ENCODE measurements around the gene PHF2. TPM values are rescaled to one million over a fixed set of nuclear protein-coding genes. Genes with fewer than 3 reads are reported as not detected.

The PHF2 gene
- total and polyA plus RNA-seq, 9 of the 15 experiments (the other 6 are each of a cell fraction or from before 2014, with no cell fraction given): 0.37 to 14.4 (median 8.1) TPM

DNA sequence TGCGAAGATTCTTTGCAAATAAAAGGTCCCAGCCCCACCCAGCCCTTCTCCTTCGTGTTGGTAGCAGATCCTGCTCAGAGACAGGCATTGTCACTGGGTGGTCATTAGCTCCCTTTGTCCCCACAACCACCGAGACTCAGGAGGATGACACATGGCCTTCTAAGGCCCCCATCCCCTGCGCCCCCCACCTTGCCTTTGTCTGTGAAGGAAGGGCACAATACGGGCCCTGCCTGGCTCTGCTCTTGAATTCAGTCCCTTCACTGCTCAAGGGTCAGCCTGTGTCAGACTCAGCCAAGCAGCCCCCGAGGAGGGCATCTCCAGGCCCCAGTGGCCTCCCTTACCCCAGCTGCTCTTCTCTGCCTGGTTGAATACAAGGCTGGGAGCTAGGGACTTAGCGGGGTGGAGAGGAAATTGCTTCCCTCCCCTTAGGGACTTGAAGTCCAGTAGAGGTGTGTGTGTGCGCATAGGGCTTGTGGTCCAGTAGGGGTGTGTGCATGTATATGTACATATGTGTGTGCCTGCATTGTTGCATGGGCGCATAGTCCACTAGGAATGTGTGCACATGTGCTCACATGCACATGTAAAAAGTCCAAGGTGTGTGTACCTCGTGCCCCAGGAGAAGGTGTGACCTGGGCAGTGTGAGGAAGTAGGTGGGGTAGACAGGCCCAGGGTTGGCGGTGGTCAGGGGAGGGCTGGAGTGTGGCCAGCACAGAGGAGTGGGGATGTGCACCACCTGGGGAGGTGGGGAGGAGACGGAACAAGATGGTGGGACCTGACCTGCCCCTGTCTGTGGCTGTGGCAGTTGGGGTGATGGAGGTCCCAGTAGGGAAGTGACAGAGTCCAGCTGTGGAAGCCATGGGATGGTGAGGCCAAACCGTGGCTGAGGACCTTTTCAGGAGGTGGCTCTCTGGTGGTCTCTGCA is 59.1 kb downstream of the PHF2 start:
- WGBS (ENCODE audit: insufficient coverage, low coverage, missing lambda C conversion rate): 78% methylated on average over 13 of the region's 13 CpGs
- no peak for ATAC-seq
- in situ Hi-C loops (cut with MboI) (no loop called here), intact Hi-C loops (cut with micrococcal nuclease) (no loop called here)
- H4K20me1 ChIP-seq (replicated peaks; ENCODE audit: control insufficient read depth, insufficient read depth, low read length): no peaks in the 10 kb centered on the region
- FAIRE-seq: no peak
- no peak overlapping the region for H3K4me2 ChIP-seq (ENCODE audit: insufficient read depth, low read length)
- ChIA-PET CTCF (ENCODE audit: low intra/inter-chr PET ratio) (no interaction called here), POLR2A (interaction anchor here (1.2 kb wide), 1 partner anchor 20 kb away, joined by 3 read pairs; no protein-coding TSS in a partner anchor)
- H3K79me2 ChIP-seq (ENCODE audit: control insufficient read depth, insufficient read depth, low read length): no peaks in the 10 kb centered on the region
- no peak for TF ChIP-seq HSF4 (CRISPR knock-in tag; IDR thresholded peaks at IDR 0.05; ENCODE audit: borderline replicate concordance)
- TF ChIP-seq USF1 (CRISPR knock-in tag; IDR thresholded peaks at IDR 0.05): no peak
- no peak for TF ChIP-seq TCFL5 (CRISPR knock-in tag; conservative IDR thresholded peaks at IDR 0.05)
- TF ChIP-seq SMAD2 (IDR thresholded peaks at IDR 0.05; ENCODE audit: low read depth, low read length): no peak
- no peak for TF ChIP-seq NFRKB (IDR thresholded peaks at IDR 0.05; ENCODE audit: low read depth)
- no peak for TF ChIP-seq ZNF445 (CRISPR knock-in tag; IDR thresholded peaks at IDR 0.05; ENCODE audit: low read depth)
- no peak for TF ChIP-seq TOE1 (IDR thresholded peaks at IDR 0.05; ENCODE audit: borderline replicate concordance)
- no peak for TF ChIP-seq TOE1 (CRISPR knock-in tag; IDR thresholded peaks at IDR 0.05; ENCODE audit: borderline replicate concordance, low read depth)
- TF ChIP-seq HNRNPK (IDR thresholded peaks at IDR 0.05; ENCODE audit: low read depth, low read length, poor library complexity, severe bottlenecking): no peak
- no peak for TF ChIP-seq ZKSCAN8 (CRISPR knock-in tag; IDR thresholded peaks at IDR 0.05)
- H3K9me3 ChIP-seq (replicated peaks; ENCODE audit: control insufficient read depth, insufficient read depth, low read depth, low read length): peaks cover 6% of the 10 kb centered on the region
- no peaks in the 10 kb centered on the region for H3K27me3 ChIP-seq (ENCODE audit: control insufficient read depth in 2 of 2, insufficient read depth in 2 of 2, low read length in 2 of 2)
- no peak overlapping the region for H3K27ac ChIP-seq (ENCODE audit: extremely low read depth, low read depth, low read length)
- no peaks in the 10 kb centered on the region for H3K4me1 ChIP-seq (replicated peaks in 1 of 2; ENCODE audit: control insufficient read depth in 2 of 2, insufficient read depth in 2 of 2, low read length in 2 of 2)
- H2AFZ ChIP-seq (ENCODE audit: low read depth, low read length): no peak overlapping the region
- peaks cover 6% of the 10 kb centered on the region; the same call in 2 of the 3 replicates for H3K36me3 ChIP-seq (ENCODE audit: control insufficient read depth, insufficient read depth, low read length)
- no peaks in the 10 kb centered on the region for H3K9me1 ChIP-seq (ENCODE audit: control insufficient read depth, insufficient read depth, low read length)
- no peak for DNase-seq (ENCODE audit: extremely low read depth in 1 of 4, low spot score in 3 of 4)
- no TSS peak for BruUV-seq (replicated peaks)
- H3K9ac ChIP-seq (ENCODE audit: insufficient read depth in 1 of 2, low read depth in 2 of 2, low read length in 2 of 2): no peak overlapping the region
- H3K4me3 ChIP-seq: no peak overlapping the region
